Lung (tissue), 12 donors: ENCODE measurements around the gene HOXC5. TPM values are rescaled to one million over a fixed set of nuclear protein-coding genes. Genes with fewer than 3 reads are reported as not detected.
A peak's percentile ranks its signal among the peaks of the same experiment; 100 is the strongest.

Experiments
- ATAC-seq: fragments of 200-7000 bp; cut with Tn5 transposase; one replicate; pipeline ENCODE4 v1.9.1; 2020; ENCODE audit warnings: moderate number of reproducible peaks; ENCODE audit not compliant: insufficient read depth, low FRiP score
- DNase-seq, 3 donors: peaks; one replicate each; pipeline ENCODE4 v3.0.0-alpha.2; 2013 to 2017
- H3K27ac ChIP-seq, 2 donors: one replicate each; pipeline ENCODE4 v1.5.1; 2013; ENCODE audit warnings: mild to moderate bottlenecking in 2 of 2, moderate library complexity in 2 of 2, control low read depth in 1 of 2, inconsistent platforms in 1 of 2, low read depth in 1 of 2, low read length in 1 of 2
- H3K27me3 ChIP-seq, 3 donors: one replicate each; pipeline ENCODE4 v1.5.1; 2013; ENCODE audit warnings: low read length in 2 of 3; ENCODE audit not compliant: control insufficient read depth in 3 of 3, insufficient read depth in 3 of 3
- H3K36me3 ChIP-seq, 4 donors: one replicate each; pipeline ENCODE4 v1.5.1; 2013; ENCODE audit warnings: low read length in 4 of 4, mild to moderate bottlenecking in 1 of 4, moderate library complexity in 1 of 4; ENCODE audit not compliant: control insufficient read depth in 4 of 4, insufficient read depth in 4 of 4
- H3K4me1 ChIP-seq, 5 donors: one replicate each; pipeline ENCODE4 v1.5.1; 2013; ENCODE audit warnings: low read length in 5 of 5, mild to moderate bottlenecking in 2 of 5, moderate library complexity in 1 of 5; ENCODE audit not compliant: control insufficient read depth in 5 of 5, insufficient read depth in 5 of 5
- H3K4me3 ChIP-seq: one replicate; pipeline ENCODE4 v1.5.1; 2013; ENCODE audit warnings: mild to moderate bottlenecking, control low read depth, moderate library complexity
- H3K9ac ChIP-seq, 2 donors: one replicate each; pipeline ENCODE4 v1.5.1; 2013; ENCODE audit warnings: low read length in 2 of 2, control low read depth in 1 of 2; ENCODE audit not compliant: insufficient read depth in 1 of 2
- H3K9me3 ChIP-seq, 4 donors: one replicate each; pipeline ENCODE4 v1.5.1; 2013; ENCODE audit warnings: low read length in 3 of 4, mild to moderate bottlenecking in 1 of 4, moderate library complexity in 1 of 4; ENCODE audit not compliant: control insufficient read depth in 4 of 4, insufficient read depth in 3 of 4
- WGBS, 2 donors: extraction: QIAGEN DNeasy Blood & Tissue Kit; methylation state at CpG; one replicate each; pipeline ENCODE4 v1.1.7; 2013; 5-methylcytosine and 5-hydroxymethylcytosine counted together
- polyA plus RNA-seq, 2 donors: library from polyadenylated mRNA; stranded (reverse); fragments of 200-250 nt; gene quantifications; one replicate each; pipeline ENCODE4 v1.2.1, GENCODE V29; 2013
- total RNA-seq, 2 donors: library from RNA; depleted of rRNA in 1 of 2; stranded (reverse); fragments of >200 nt in 1 of 2; gene quantifications; one replicate each; pipeline ENCODE4 v1.2.1, GENCODE V29; 2014 to 2021
- TF ChIP-seq, protein P1 (sequence below): IDR thresholded peaks from 2 replicates; pipeline ENCODE4 v1.5.1; 2012; ENCODE audit warnings: mild to moderate bottlenecking; ENCODE audit errors: control extremely low read depth, extremely low read depth
- donor health status: control.
- donor health status: control.
- donor health status: Bipolar disorder and iron deficiency.
- donor health status: healthy.
- donor health status: DM: yes; HTN: yes; CAD: no.

Gene HOXC5
- total and polyA plus RNA-seq, 4 donors = 0.08 to 0.26 (median 0.17) TPM

- Histone ChIP-seq H3K4me1 (peaks cover 0 to 32% (median 0%) of the 10 kb centered on the region in 5 donors), H3K27ac (no peak overlapping the region), H3K4me3 (no peak overlapping the region), H3K27me3 (peaks cover 23 to 73% (median 62%) of the 10 kb centered on the region in 3 donors), H3K9me3 (peaks cover 0 to 5% (median 0%) of the 10 kb centered on the region in 4 donors), H3K36me3 (peaks cover 0 to 1% (median 0%) of the 10 kb centered on the region in 4 donors), H3K9ac (no peak overlapping the region)
- ATAC-seq (no peak), DNase-seq (no peak)
- WGBS, 2 donors = 43 to 60% methylated on average over 5 of the region's 5 CpGs
- TF ChIP-seq, protein P1, sequence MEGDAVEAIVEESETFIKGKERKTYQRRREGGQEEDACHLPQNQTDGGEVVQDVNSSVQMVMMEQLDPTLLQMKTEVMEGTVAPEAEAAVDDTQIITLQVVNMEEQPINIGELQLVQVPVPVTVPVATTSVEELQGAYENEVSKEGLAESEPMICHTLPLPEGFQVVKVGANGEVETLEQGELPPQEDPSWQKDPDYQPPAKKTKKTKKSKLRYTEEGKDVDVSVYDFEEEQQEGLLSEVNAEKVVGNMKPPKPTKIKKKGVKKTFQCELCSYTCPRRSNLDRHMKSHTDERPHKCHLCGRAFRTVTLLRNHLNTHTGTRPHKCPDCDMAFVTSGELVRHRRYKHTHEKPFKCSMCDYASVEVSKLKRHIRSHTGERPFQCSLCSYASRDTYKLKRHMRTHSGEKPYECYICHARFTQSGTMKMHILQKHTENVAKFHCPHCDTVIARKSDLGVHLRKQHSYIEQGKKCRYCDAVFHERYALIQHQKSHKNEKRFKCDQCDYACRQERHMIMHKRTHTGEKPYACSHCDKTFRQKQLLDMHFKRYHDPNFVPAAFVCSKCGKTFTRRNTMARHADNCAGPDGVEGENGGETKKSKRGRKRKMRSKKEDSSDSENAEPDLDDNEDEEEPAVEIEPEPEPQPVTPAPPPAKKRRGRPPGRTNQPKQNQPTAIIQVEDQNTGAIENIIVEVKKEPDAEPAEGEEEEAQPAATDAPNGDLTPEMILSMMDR = no peak
Observed at GRCh38 chr12:54038284-54038870, 5.5 kb downstream of the HOXC5 start.

DNA sequence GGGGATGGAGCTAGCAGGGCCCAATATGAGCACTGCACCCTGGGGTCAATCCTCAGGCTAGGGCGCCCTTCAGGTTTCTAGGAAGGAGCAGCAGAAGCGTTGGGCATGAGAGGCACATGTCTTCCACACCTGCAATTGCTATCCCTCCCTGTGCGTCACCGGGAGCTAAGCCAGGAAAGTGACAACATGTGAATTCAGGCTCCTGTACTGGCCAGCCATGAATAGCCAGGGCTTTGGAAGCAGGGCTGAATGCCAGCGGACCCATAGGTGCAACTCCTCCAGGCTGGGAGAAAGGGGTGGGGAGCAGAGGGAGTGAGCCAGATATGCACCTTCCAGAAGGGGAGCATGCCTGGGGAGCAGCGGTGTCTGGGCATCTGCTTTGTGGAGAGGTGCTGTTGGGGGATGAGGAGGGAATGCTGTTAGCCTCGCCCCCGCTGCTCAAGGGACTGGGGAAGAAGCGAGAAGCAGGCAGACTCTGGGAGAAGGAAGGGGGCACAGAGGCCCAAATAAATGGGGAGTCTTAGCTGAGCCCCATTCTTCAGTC, 6.1 kb downstream of the HOXC5 start:
- H3K4me1 ChIP-seq = peaks cover 0 to 34% (median 0%) of the 10 kb centered on the region in 5 donors
- peaks cover 23 to 72% (median 62%) of the 10 kb centered on the region in 3 donors for H3K27me3 ChIP-seq
- H3K27ac ChIP-seq = no peak overlapping the region
- DNase-seq (no peak), ATAC-seq (no peak)
- TF ChIP-seq, protein P1 = no peak
- peaks cover 0 to 1% (median 0%) of the 10 kb centered on the region in 4 donors for H3K36me3 ChIP-seq
- no peak overlapping the region for H3K4me3 ChIP-seq
- WGBS, 2 donors = 54 to 56% methylated on average over 9 of the region's 9 CpGs
- H3K9ac ChIP-seq = no peak overlapping the region
- H3K9me3 ChIP-seq = peaks cover 0 to 5% (median 0%) of the 10 kb centered on the region in 4 donors

DNA sequence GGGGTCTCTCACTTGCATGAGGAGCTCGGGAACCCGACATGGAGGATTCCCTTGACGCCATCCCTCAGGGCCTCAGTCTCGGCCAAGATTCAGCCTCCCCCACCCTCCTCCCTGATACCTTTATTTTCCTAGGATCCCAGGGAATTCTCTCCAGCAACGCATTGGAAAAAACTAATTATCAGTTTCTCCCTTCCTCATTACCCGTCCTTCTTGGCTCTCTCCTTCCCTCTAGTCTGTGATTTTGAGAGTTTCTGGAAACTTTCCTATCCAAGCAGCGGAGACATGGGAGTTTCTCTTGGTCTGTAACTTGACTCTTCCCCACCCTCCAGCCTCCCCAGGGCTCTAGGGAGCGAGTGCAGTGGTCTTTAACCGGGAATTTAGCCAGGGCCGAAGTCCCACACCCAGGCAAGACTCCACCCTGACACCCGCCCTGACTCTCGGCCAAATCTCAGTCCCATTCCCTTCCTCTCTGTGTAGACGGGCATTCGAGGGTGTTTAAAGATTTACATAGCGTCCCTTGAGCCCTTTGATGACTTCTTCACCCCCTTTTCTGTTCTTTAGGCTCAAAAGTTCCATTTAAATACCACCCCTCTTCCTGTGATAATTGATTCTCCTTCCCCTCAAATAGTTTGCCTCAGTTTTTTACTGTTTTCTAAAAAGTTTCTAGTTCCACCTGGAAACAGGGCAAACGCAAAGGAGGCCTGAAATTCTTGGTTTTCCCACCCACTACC, 6.7 kb downstream of the HOXC5 start:
- TF ChIP-seq, protein P1 = no peak
- H3K9me3 ChIP-seq = peaks cover 0 to 5% (median 0%) of the 10 kb centered on the region in 4 donors
- H3K27me3 ChIP-seq = peaks cover 19 to 76% (median 64%) of the 10 kb centered on the region in 3 donors
- H3K9ac ChIP-seq = no peak overlapping the region
- 20 to 22% methylated on average over 14 to 16 of the region's 16 CpGs for WGBS, 2 donors
- no peak overlapping the region for H3K4me3 ChIP-seq
- H3K4me1 ChIP-seq = peaks cover 0 to 39% (median 0%) of the 10 kb centered on the region in 5 donors
- DNase-seq (peak; percentile 79 to 93 (median 87)), ATAC-seq (no peak)
- H3K27ac ChIP-seq = no peak overlapping the region
- peaks cover 0 to 1% (median 0%) of the 10 kb centered on the region in 4 donors for H3K36me3 ChIP-seq
